Lung microvascular endothelial cell (primary cell): ENCODE measurements around the gene DIPK1B. TPM values are rescaled to one million over a fixed set of nuclear protein-coding genes. Genes with fewer than 3 reads are reported as not detected.
"Not testable (repeated sequence)": the region's sequence is repeated elsewhere in the genome, so short reads cannot be mapped to it uniquely, and the experiment has no call there.

Source experiments
- DNase-seq, 2 donors: peaks; one replicate each; pipeline versions ENCODE4 v3.0.0 to v3.0.0-alpha.2; 2010; ENCODE audit warnings: low read depth in 2 of 2
- total RNA-seq: library from RNA; depleted of rRNA; stranded (reverse); fragments of >200 nt; gene quantifications from 2 replicates; pipeline ENCODE4 v1.2.1, GENCODE V29; 2014

The DIPK1B gene
- total RNA-seq, 1 donor from 2014 or later = 64.7 TPM

DNA sequence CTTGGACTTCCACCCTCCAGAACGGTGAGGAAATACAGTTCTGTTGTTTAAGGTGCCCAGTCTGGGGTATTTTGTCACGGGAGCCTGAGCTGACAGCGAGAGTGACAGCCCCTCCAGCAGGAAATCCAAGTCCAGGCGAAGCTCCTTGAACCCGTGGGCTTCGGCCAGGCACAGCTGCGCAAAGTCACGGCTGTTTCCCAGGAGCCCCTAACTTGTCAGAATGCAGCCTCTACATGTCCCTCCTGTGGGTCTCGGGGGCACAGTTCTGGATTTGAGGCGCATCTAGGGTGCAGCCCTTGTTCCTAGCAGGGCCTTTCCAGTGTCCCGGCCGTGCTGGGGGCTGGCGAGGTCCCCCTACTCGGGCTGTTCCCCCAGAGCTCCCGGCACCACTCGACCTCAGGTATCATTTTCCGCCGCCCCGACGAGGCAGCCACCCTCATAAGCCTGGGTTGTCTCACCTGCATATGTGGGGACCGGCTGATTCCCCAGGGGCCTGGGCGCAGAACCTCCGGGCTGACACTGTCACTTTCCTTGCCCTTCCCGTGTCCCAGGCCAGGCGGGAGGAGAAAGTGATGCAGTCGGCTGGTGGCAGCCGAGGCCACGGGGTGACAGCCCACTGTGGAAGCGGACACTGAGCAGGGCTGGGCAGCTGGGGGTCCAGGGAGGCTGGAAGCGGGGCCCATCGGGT is 41.1 kb downstream of the DIPK1B start:
- no peak for DNase-seq

DNA sequence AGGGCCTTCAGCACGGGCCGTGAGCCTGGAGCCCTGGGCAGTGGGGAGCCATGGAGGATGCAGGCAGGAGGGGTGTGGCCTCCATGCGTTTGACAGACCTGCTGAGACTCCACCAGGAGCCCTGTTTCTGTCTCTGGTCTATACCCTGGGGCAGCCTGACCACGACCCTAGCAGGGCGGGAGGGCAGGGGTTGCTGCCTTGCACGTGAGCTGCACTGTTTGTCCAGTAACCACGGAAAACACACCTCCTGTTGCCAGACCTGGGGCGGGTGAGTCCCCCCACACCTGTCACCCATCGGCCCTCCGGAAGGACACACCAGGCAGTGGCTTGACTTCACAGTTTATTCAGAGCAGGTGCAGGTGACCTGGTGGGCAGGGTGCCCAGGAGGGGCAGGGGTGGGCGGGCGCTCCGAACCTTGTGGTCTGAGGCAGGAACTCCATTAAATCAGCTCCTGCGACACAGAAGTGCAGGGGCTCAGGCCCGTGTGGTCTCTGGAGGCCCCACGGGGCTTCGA is 41.7 kb downstream of the DIPK1B start:
- DNase-seq = no peak

DNA sequence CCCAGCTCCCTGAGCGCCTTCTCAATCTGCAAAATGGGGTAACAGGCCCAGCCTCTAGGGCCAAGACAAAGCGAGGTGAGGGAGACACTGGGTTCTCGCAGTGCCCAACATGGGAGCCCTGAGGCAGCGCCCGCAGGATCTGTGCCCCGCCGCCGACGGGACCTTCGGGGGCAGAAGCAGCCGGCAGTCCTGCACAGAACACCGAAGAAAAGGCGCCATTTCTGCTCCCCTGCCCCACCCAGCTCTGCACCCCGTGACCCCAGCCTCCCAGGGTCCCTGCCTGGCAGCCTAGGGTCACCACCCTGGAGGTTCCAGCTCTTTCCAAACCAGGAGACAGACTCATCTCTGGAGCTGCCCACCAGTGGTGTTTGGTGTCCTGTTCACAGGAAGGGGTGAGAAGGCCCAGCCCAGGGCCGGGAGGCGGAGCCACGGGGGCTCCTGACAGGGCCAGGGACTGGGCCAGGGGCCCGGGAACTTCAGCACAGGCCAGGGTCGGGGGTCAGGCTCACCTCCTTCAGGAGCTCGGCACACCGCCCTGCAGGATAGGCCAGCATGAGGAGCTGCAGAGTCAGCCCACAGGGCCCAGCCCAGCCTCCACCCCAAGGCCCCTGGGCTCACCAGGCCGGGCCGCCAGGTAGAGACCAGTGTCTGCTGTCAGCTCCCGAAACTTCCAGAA is 42.4 kb downstream of the DIPK1B start:
- DNase-seq = no peak

DNA sequence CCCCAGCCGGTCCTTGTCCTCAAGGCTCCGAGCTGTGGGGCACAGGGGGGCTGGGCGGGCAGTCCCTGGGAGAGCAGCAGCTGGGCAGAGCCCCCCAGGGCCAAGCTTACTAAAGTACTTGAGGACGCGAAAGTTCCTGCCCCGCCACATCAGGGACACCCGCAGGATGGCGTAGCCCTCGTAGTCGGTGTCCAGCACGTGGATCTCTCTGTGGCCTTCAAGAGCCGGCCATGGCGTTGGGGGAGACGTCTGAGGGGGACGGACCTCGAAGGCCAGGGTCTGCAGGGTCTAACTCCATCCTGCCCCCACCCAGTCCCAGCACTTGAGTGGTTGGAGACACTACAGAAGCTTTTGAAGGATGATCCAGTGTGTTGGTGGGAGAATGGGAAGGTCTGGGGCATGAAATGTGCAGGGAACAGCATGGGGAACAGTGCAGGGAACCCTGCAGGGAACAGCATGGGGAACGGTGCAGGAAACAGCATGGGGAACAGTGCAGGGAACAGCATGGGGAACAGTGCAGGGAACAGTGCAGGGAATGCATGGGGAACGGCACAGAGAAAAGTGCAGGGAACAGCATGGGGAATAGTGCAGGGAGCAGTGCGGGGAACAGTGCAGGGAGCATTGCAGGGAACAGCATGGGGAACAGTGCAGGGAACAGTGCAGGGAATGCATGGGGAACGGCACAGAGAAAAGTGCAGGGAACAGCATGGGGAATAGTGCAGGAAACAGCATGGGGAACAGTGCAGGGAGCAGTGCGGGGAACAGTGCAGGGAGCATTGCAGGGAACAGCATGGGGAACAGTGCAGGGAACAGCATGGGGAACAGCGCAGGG is 43.1 kb downstream of the DIPK1B start:
- DNase-seq = not testable (repeated sequence)

- DNase-seq = no peak
These were observed 43.7 kb downstream of the DIPK1B start for GRCh38 chr9:136756134-136756438.

GRCh38 chr9:136756836-136757235 is 44.5 kb downstream of the DIPK1B start:
- DNase-seq = no peak

GRCh38 chr9:136757328-136757727 is 45.0 kb downstream of the DIPK1B start:
- no peak for DNase-seq

DNA sequence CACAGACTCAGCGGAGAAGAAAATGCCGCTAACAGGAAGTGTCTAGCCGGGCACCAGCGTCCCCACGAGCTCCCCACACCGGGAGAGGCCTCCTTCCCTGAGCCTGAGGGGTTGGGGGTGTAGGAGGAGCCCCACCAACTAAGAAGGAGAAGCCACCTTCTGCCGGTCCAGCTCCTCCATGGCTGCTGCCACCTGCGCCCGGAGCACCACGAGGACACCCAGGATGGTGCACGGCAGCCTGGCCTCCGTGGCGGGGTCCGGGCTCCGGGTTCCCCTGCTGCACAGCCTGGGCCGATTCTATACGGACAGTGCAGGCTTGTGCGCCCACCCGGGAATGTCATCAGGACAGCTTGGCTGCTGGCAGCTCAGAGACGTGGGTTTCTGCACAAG is 45.4 kb downstream of the DIPK1B start:
- no peak for DNase-seq

DNA sequence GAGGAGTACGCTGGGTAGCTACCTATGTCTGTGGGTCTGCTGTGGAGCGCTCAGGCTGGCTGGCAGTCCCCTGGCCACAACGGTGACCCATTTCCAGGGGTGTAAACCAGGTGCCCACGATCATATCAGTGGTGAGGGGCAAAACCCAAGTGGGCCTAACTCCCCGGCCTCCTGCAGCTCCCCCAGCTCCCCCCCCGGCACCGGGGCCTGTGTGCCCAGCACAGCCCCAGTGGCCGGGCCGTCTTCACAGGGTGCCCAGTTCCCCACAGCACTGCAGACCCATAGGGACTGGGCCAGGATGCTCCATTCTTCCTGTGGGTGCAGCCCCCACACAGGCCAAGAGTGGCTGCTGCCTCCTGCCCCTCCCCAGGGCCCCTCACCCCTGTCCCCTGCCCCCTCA is 46.6 kb downstream of the DIPK1B start:
- no peak for DNase-seq

- no peak for DNase-seq
These were observed 47.3 kb downstream of the DIPK1B start for GRCh38 chr9:136759436-136760325.

- DNase-seq = no peak
These were observed 48.1 kb downstream of the DIPK1B start for GRCh38 chr9:136760424-136760823.

GRCh38 chr9:136760834-136761544 is 48.6 kb downstream of the DIPK1B start:
- peak; percentile 62 to 67 for DNase-seq

DNA sequence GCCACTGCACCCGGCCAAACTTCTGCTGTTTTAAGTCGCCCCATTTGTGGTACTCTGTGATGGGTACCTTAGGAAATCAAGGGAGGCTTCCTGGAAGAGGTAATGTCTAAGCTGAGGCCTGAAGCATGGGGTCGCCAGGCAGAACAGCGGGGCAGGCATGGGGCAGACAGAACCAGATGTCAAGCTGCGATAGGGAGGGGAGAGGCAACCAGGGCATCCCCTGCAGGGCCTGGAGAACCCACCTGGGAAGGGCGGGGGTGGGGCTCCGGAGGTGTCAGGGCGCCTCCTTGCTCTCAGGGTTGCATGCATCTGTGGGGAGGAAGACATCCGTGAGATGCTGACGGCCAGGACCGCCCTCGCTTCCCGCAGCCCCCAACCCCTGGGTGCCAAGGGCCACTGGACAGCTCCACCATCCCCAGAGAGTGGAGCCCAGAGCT is 49.2 kb downstream of the DIPK1B start:
- no peak for DNase-seq

DNA sequence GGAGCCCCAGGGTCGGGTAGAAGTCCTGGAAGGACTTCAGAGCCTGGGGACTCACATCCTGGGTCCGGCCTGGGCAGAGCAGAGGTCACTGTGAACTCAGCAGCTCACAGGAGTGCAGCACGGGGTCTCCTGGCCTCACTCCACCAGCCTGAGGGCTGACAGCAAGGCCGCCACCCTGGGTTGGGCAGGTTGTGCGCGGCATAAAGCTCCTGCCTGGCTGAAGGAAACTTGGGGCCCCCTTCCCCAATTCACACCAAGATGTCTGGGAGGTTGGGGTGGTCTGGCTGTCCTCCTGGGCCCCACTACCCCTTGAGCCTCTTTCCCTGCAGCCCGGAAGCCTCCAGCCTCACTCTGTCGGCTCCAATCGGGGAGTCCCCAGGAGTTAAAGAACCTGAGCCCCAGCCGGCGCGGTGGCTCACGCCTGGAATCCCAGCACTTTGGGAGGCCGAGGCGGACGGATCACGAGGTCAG is 49.9 kb downstream of the DIPK1B start:
- DNase-seq = no peak

DNA sequence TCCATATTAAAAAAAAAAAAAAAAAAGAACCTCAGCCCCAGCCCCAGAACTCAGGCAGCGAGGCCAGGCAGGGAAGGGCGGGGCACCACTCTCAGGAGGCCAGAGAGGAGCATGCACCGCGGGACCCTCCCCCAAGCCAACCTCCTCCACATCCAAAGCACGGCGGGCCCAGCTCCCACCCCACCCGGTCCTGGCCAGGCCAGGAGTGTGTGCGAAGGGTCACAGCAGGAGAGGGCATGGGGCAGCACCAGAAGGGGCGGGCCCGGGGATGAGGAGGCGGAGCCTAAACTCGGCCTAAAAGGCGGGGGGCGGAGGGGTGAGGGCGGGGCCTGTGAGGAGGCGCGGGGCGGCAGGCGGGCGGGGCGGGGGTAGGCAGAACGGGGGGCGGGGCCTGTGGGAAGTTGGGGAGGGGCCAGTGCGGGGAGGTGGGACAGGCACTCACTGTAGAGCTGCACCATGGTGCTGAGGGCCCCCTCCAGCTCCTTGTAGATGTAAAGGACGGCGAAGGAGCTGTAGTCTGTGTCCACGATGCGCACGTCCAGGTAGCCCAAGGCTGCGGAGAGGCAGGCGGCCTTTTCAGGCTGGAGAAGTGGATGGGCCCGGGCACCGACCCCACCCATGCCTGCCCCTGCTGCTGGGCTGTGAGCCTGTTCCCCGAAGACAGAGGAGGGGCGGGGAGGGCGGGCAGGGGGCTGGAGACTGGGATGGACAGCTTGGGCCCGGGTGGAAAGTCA is 50.7 kb downstream of the DIPK1B start:
- peak in 1 of 2 donors; percentile 56 for DNase-seq

DNA sequence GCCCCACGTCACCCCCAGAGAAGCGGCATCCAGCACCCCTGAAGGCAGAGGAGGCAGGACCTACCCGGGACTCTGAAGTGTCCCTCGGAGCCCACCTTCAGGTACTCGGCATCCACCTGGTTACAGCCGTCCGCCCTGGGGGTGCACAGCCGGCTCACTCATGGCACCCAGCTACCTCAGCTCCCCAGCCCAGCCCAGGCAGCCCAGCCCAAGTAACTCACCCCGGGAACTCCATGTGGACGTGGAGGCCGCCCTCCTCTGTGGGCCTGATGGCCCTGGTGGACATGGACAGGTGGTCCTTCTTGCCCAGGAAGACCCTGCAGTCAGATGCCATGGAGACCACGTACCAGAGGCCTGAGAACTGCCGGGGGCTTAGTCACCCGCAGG is 51.3 kb downstream of the DIPK1B start:
- no peak for DNase-seq

DNA sequence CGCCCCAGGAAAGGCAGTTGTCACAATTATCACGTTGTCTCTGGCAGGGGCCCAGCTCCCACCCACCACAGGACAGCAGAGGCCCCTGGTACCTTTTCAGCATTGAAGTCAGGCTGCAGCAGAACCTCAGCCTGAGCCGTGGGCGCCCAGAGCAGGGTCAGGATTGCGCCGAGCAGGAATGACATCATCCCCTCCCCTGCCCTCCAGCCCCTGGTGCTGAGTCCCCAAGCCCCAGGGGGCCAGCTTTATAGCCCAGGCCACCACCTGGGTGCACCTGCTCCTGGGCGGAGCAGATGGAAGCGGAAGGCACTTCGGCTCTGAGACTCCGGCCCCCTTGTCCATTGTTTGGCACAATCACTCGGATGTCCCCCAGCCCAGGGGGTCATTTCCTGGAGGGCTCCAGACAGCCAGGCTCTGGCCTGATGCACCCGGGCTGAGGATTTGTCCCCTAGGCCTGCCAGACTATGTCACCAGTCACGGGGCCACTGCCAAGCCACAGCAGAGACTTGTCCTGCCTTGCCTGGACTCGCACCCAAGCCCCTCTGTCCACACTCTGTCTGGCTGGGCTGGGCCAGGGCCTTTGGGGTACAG is 52.0 kb downstream of the DIPK1B start, which contains the start of gene LCN15:
Gene LCN15 (minus strand): TSS at position 218 of the 591 bp plus-strand sequence. CDS start 30 bp downstream, at position 188.
- no peak for DNase-seq

DNA sequence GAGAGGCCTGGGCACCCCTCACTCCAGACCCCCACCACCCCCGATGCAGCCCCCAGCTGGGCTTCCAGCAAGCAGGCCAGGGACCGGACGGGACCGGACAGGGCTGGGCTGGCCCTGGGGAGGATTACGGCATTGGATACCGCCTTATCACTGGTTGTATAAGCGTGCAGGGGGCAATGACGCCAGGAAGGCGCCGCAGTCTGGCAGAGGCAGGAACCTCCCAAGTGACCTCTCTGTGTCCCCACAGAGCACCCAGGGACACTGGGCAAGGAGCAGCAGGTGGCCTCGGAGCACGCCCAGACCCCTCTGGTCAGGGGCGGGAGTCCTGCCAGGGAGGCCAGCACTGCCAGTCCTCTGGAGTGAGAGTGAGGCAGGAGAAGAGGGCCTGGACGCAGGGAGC is 52.7 kb downstream of the DIPK1B start:
- DNase-seq = no peak

DNA sequence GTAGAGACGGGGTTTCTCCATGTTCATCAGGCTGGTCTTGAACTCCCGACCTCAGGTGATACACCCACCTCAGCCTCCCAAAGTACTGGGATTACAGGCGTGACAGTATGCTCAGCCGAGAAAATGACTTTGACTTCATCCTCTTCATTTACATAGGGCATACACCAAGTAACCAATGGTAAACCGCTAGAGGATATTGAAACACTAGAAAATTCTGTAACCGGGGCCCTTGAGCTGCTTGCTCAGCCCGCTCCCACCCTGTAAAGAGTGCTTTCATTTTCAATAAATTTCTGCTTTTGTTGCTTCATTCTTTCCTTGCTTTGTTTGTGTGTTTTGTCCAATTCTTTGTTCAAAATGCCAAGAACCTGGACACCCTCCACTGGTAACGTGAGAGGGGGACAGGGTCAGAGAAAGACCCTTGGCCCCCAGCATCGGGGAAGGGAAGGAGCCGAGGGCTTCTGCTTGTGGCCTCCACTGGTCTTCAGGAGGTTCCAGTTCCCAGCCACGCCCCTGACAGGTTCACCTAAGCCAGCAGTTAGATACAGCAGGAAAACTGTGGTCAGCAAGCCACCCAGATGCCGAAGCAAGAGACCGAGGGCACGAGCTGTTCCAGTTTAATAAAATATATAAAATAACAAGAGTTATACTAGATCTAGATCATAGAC is 53.5 kb downstream of the DIPK1B start:
- DNase-seq = not testable (repeated sequence)
